Body of pancreas (tissue), 4 donors: Measurements from ENCODE around the gene YBX1.

Source experiments
- CTCF ChIP-seq, 7 experiments: fragments of 450-650 bp in 4 of 7; fragments of 200-600 bp in 3 of 7; sonication (generic) in 3 of 7; IDR thresholded peaks; one replicate each; pipeline ENCODE4 v1.5.1; 2016 to 2019; ENCODE audit warnings: antibody characterized with exemption in 7 of 7
- POLR2A ChIP-seq, 3 donors: fragments of 450-650 bp; IDR thresholded peaks; one replicate each; pipeline ENCODE4 v1.6.1; 2016; ENCODE audit warnings: antibody characterized with exemption in 3 of 3, mild to moderate bottlenecking in 2 of 3

GRCh38 chr1:42669936-42670335 lies 12.3 kb upstream of the YBX1 start:
- TF ChIP-seq CTCF (IDR thresholded peaks at IDR 0.05) = no peak
- no peak for TF ChIP-seq POLR2A (IDR thresholded peaks at IDR 0.05)
